BLaER1 treated with 17β-estradiol and CSF1 and Interleukin-3, amounts not matched to agents 10 nM and 100 nM (cell line): ENCODE measurements around the gene POFUT2.

Source experiments
- H3K27ac ChIP-seq, 11 experiments: shearing (Covaris generic); formaldehyde crosslinking; 2 replicates each; pipeline ENCODE4 v1.8.1; 2022
- H3K27me3 ChIP-seq, 11 experiments: shearing (Covaris generic); formaldehyde crosslinking; 2 replicates each; pipeline ENCODE4 v1.8.1; 2022
- H3K36me3 ChIP-seq, 11 experiments: shearing (Covaris generic); formaldehyde crosslinking; 2 replicates each; pipeline ENCODE4 v1.8.1; 2022
- H3K4me1 ChIP-seq, 10 experiments: shearing (Covaris generic); formaldehyde crosslinking; 2 replicates each; pipeline ENCODE4 v1.8.1; 2022
- H3K4me2 ChIP-seq, 11 experiments: shearing (Covaris generic); formaldehyde crosslinking; 2 replicates each; pipeline ENCODE4 v1.8.1; 2022
- H3K4me3 ChIP-seq, 10 experiments: shearing (Covaris generic); formaldehyde crosslinking; 2 replicates each; pipeline ENCODE4 v1.8.1; 2022
- H3K9ac ChIP-seq, 11 experiments: shearing (Covaris generic); formaldehyde crosslinking; 2 replicates each; pipeline ENCODE4 v1.8.1; 2022
- H3K9me3 ChIP-seq, 11 experiments: shearing (Covaris generic); formaldehyde crosslinking; replicated peaks in 1 of 11; 2 replicates each; pipeline ENCODE4 v1.8.1; 2022
- H4K20me1 ChIP-seq, 11 experiments: shearing (Covaris generic); formaldehyde crosslinking; 2 replicates each; pipeline ENCODE4 v1.8.1; 2022
- Cebpa-rat ChIP-seq, 11 experiments: shearing (Covaris generic); IDR thresholded peaks; 2 replicates each; pipeline ENCODE4 v1.8.1; 2022

The POFUT2 gene

DNA sequence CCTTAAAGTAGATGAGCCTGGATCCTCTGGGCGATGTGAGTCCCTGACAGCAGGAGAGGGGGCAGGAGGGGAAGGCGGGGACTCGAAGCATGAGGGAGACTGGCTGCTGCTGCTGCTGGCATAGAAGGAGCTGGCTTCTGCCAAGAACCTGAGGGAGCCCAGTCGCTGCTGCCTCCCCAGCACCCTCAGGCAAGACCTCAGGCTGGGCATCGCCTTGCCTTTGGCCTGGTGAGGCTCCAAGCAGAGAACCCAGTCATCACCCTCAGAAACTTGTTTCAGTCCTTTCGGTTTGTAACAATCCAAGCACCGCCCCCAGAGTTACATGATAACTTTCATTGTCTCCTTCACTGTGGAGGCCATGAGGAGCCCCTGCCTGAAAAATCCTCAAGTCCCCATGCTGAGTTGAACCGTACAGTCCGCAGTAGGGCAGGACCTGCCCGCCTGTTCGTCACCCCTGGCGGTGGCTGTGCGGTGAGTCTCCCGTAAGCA is 38.8 kb downstream of the POFUT2 start:
- Histone ChIP-seq H3K36me3 (no peaks in the 10 kb centered on the region), H3K9ac (no peak overlapping the region), H3K9me3 (peaks cover 20 to 35% (median 28%) of the 10 kb centered on the region in 11 experiments), H4K20me1 (no peaks in the 10 kb centered on the region; a peak in 1 of 22 replicates), H3K4me2 (no peak overlapping the region), H3K27me3 (peaks cover 0 to 6% (median 0%) of the 10 kb centered on the region in 11 experiments; a peak in 1 of 22 replicates), H3K4me1 (peaks cover 8 to 12% (median 11%) of the 10 kb centered on the region in 10 experiments; a peak in 19 of 20 replicates), H3K4me3 (no peak overlapping the region), H3K27ac (no peak overlapping the region)
- TF ChIP-seq Cebpa-rat (IDR thresholded peaks at IDR 0.05) = no peak

- Histone ChIP-seq H3K4me1 (peaks cover 4 to 7% (median 6%) of the 10 kb centered on the region in 10 experiments; a peak in 19 of 20 replicates), H3K9ac (no peak overlapping the region), H3K27me3 (peaks cover 0 to 4% (median 0%) of the 10 kb centered on the region in 11 experiments; a peak in 1 of 22 replicates), H3K36me3 (no peaks in the 10 kb centered on the region), H3K27ac (no peak overlapping the region), H3K9me3 (peaks cover 26 to 40% (median 33%) of the 10 kb centered on the region in 11 experiments), H3K4me3 (no peak overlapping the region), H3K4me2 (no peak overlapping the region), H4K20me1 (no peaks in the 10 kb centered on the region)
- no peak for TF ChIP-seq Cebpa-rat (IDR thresholded peaks at IDR 0.05)
Observed at GRCh38 chr21:45248301-45248892, 39.3 kb downstream of the POFUT2 start.

DNA sequence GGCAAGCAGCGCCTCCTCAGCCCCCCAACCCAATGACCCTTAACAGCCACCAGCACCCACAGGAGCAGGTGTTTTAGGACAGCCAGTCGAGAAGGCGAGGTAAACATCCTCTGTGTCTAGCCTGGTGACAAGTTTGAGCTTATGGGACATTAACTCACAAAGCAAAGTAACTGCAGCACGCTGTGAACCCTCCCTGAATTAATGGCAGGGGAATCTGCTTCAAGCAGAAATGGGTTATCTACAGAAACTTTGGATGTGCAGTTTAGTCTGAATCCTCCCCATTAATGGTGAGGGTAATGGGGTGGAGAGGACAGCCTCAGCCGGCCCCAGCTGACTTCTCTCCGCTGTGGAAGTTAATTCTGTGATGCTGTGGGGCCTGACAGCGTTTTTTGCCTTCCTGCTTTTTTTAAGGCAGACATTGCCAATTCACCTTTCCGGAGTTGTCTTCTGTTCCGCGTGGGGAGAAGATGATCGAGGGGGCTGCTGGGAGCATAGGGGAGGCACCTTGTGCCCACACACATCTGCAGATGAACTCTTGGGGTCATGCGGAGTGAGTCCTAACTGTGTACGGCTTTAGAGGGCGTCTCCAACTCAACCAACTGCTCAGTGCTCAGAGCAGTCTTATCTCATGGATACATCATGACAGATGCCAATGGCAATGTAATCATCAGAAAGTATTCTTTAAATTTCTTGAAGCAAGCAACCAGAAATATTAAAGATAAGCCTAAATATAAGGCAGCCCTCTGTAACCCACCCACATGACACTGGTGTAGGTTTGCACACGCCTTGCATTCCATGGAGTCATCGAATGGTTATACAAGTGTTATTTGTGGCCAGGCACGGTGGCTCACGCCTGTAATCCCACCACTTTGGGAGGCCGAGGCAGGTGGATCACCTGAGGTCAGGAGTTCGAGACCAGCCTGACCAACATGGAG is 41.0 kb downstream of the POFUT2 start:
- H3K27me3 ChIP-seq = no peaks in the 10 kb centered on the region

GRCh38 chr21:45244799-45245340 is 42.8 kb downstream of the POFUT2 start:
- no peak overlapping the region for H3K9ac ChIP-seq
- H3K4me2 ChIP-seq = no peak overlapping the region
- H3K4me1 ChIP-seq = no peaks in the 10 kb centered on the region
- TF ChIP-seq Cebpa-rat (IDR thresholded peaks at IDR 0.05) = no peak
- H3K36me3 ChIP-seq = no peaks in the 10 kb centered on the region
- peaks cover 31 to 51% (median 41%) of the 10 kb centered on the region in 11 experiments for H3K9me3 ChIP-seq
- no peak overlapping the region for H3K27ac ChIP-seq
- no peak overlapping the region for H3K4me3 ChIP-seq
- no peaks in the 10 kb centered on the region for H3K27me3 ChIP-seq
- no peaks in the 10 kb centered on the region for H4K20me1 ChIP-seq

More for the DNA sequence above, 41.0 kb downstream of the POFUT2 start:
- no peak for TF ChIP-seq Cebpa-rat (IDR thresholded peaks at IDR 0.05)
- no peaks in the 10 kb centered on the region for H3K36me3 ChIP-seq
- H3K4me3 ChIP-seq = no peak overlapping the region
- no peak overlapping the region for H3K9ac ChIP-seq
- H3K9me3 ChIP-seq = peaks cover 41 to 54% (median 49%) of the 10 kb centered on the region in 11 experiments
- H4K20me1 ChIP-seq = no peaks in the 10 kb centered on the region
- no peaks in the 10 kb centered on the region for H3K4me1 ChIP-seq
- no peak overlapping the region for H3K4me2 ChIP-seq
- H3K27ac ChIP-seq = no peak overlapping the region

DNA sequence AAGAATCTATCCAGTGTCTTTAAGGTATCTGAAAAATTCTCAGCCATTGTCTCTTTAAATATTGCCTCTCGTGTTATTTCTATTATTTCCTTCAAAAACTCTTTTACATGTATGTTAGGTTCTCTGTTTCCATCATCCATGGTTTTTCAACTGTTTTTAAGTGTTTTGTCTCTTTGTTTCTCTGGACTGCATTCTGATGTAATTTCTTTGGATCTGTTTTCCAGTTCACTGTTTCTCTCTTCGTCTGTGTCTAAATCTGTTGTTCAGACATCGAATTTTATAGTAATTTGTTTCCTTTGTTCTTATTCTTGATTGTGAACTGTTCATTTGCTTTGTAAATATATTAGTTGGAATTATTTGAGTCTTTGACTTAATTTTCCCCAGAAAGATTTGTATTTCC is 44.1 kb downstream of the POFUT2 start:
- Histone ChIP-seq H4K20me1 (no peaks in the 10 kb centered on the region), H3K4me3 (no peak overlapping the region), H3K27ac (no peak overlapping the region), H3K4me1 (no peaks in the 10 kb centered on the region), H3K36me3 (no peaks in the 10 kb centered on the region), H3K4me2 (no peak overlapping the region), H3K9me3 (peaks cover 31 to 51% (median 41%) of the 10 kb centered on the region in 11 experiments), H3K9ac (no peak overlapping the region), H3K27me3 (no peaks in the 10 kb centered on the region)
- no peak for TF ChIP-seq Cebpa-rat (IDR thresholded peaks at IDR 0.05)

DNA sequence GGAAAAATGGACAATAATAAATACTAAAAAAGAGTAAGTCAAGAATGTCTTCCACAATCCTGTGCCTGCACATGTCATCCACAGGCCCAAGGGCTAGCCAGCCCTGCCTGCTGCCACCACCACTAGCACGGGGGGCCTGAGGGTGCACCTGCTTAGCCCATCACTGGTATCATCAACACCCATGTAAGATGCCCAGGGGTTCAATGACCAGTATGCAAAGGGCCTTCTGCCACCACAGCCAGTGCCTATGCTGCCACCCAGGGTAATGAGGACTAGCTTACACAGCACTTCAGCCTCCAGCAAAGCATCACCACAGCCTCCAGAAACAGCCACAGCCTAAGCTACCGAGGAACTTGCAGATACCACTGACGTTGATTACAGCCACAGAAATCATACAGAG is 46.3 kb downstream of the POFUT2 start:
- H3K27me3 ChIP-seq = no peaks in the 10 kb centered on the region
- no peak for TF ChIP-seq Cebpa-rat (IDR thresholded peaks at IDR 0.05)
- no peak overlapping the region for H3K9ac ChIP-seq

GRCh38 chr21:45237401-45237800 is 50.3 kb downstream of the POFUT2 start:
- Histone ChIP-seq H3K27me3 (no peaks in the 10 kb centered on the region), H3K4me3 (no peak overlapping the region), H3K36me3 (no peaks in the 10 kb centered on the region), H3K9ac (no peak overlapping the region), H3K4me1 (no peaks in the 10 kb centered on the region), H3K27ac (no peak overlapping the region), H3K4me2 (no peak overlapping the region), H4K20me1 (no peaks in the 10 kb centered on the region), H3K9me3 (peaks cover 12 to 26% (median 18%) of the 10 kb centered on the region in 11 experiments)
- TF ChIP-seq Cebpa-rat (IDR thresholded peaks at IDR 0.05) = no peak

More for the DNA sequence above, 46.3 kb downstream of the POFUT2 start:
- H4K20me1 ChIP-seq = no peaks in the 10 kb centered on the region
- peaks cover 36 to 55% (median 44%) of the 10 kb centered on the region in 11 experiments for H3K9me3 ChIP-seq
- no peak overlapping the region for H3K4me3 ChIP-seq
- H3K27ac ChIP-seq = no peak overlapping the region
- H3K4me2 ChIP-seq = no peak overlapping the region
- no peaks in the 10 kb centered on the region for H3K36me3 ChIP-seq
- H3K4me1 ChIP-seq = no peaks in the 10 kb centered on the region

DNA sequence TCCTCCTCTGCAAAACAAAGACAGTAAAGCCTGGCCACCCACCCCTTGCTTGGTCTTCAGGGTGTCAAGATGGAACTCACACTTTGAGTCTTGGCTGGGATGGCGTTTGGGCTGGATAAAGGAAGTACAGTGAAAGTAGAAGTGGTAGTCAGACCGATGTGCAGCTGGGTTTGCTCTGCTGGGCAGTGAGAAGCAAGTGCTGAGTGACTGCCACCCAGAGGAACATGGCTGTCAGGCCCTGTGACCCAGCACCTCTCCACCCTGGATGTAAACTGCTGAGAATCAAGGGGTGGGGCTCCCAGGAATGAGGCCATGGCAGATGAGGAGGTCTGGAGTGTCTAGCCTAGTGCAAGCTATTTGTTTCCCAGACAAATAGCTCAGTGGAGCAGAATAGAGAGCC is 51.2 kb downstream of the POFUT2 start:
- H3K4me1 ChIP-seq = no peaks in the 10 kb centered on the region
- TF ChIP-seq Cebpa-rat (IDR thresholded peaks at IDR 0.05) = no peak
- H3K9ac ChIP-seq = no peak overlapping the region
- no peaks in the 10 kb centered on the region for H3K27me3 ChIP-seq
- no peaks in the 10 kb centered on the region for H4K20me1 ChIP-seq
- H3K36me3 ChIP-seq = no peaks in the 10 kb centered on the region
- no peak overlapping the region for H3K27ac ChIP-seq
- H3K4me3 ChIP-seq = no peak overlapping the region
- peaks cover 3 to 17% (median 9%) of the 10 kb centered on the region in 11 experiments for H3K9me3 ChIP-seq
- no peak overlapping the region for H3K4me2 ChIP-seq

DNA sequence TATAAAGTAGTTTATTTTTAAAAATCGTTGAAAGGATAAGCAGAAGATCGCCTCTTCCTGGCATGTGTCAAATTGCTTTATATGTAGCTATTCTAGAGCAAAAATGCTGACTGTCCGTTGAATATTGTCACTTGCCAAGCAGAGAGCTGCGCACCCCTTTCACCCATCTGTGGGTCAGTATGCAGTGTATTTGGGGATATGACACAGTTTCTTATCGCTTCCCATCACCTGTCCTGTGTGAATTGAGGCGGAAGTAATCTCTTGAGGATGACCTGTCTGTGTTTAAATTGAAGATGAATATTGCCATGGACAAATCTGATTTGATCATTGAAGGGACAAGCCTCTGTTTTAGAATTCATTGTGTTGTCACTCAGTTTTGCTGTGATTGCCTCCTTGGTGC is 52.2 kb downstream of the POFUT2 start:
- TF ChIP-seq Cebpa-rat (IDR thresholded peaks at IDR 0.05) = no peak
- Histone ChIP-seq H3K27ac (no peak overlapping the region), H3K27me3 (no peaks in the 10 kb centered on the region), H3K4me1 (no peaks in the 10 kb centered on the region), H3K4me2 (no peak overlapping the region), H4K20me1 (no peaks in the 10 kb centered on the region), H3K9me3 (peaks cover 0 to 8% (median 2%) of the 10 kb centered on the region in 11 experiments; a peak in 5 of 22 replicates), H3K4me3 (no peak overlapping the region), H3K36me3 (no peaks in the 10 kb centered on the region), H3K9ac (no peak overlapping the region)
